GM18867 (cell line): ENCODE data around the gene PATE3.

Experiments used
- ATAC-seq: cut with Tn5 transposase; IDR thresholded peaks from one replicate; pipeline ENCODE4 v1.9.1; 2021; ENCODE audit warnings: mild to moderate bottlenecking, moderate library complexity; ENCODE audit not compliant: unreplicated experiment

PATE3 gene

GRCh38 chr11:125835748-125836147 is 47.8 kb downstream of the PATE3 start:
- no peak for ATAC-seq
